ENCODE results near the gene EIF2S3. TPM values are rescaled to one million over a fixed set of nuclear protein-coding genes. Genes with fewer than 3 reads are reported as not detected.

The EIF2S3 gene
- 176 and 178 TPM in 2 replicates for total RNA-seq

DNA sequence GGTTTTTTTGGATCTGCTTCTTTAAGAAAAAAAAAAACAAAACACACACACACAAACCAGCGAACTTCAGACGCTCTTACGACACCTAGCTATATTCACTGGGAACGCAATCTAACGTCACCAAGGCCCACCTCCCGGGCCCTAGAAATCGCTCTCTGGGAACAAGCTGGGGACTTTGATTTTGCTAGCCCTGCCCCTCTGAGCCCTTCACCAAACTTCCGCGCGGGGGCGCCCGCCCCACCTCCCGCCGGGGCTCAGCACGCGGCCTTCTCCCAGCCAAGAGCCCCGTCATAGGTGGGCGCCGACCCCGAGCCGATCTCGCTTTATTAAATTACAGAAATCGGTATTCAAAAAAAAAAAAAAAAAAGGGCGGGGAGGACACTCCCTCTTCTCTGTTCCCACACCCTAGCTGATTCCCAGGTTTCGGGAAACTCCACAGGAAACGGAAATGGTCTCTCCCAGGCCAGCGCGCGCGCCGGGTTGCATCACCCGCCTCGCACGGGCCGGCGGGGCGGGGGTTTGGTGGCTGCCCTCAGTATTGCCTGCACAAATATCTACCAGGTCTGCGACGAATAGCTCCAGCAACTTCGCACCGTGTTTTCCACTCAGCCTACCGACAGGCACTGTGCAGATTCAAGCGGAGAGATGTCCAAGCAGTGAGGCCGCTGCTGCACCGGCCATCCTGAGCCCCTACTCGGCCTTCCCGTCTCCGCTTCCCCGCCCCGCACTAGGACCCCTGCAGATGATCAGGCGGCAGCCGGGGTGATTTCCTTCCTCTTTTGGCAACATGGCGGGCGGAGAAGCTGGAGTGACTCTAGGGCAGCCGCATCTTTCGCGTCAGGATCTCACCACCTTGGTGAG is at the start of gene EIF2S3:
Gene EIF2S3 (plus strand): TSS at position 775 of the 861 bp plus-strand sequence. CDS start 13 bp downstream, at position 788.
- intact Hi-C loops (cut with micrococcal nuclease) = loop anchor here (1.0 to 5.0 kb wide), 8 partner anchors 29 to 387 kb away; partner anchors contain the start of genes ACOT9, CXorf58 and PRDX4

DNA sequence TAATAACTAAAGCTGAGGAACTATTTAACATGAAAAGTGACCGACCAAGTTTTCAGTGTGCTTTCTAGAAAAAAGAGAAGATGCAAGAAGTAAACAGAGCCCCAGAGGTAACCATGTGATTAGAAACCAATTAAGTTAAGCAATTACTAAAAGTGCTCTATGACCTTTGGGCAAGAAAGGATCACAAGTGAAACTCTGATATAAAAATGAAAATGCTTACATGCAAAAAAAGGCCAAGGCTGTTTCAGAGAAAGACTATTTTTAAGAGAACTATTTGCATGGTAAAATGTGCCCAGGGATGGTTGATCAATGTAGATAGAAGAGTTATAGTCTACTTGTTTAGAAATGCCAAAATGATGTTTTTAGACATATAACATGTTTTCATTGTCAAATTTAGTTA is 49.7 kb upstream of the EIF2S3 start:
- intact Hi-C loops (cut with micrococcal nuclease) = no loop called here

- intact Hi-C loops (cut with micrococcal nuclease) = no loop called here
These were observed 48.9 kb upstream of the EIF2S3 start for GRCh38 chrX:24005867-24006266.

DNA sequence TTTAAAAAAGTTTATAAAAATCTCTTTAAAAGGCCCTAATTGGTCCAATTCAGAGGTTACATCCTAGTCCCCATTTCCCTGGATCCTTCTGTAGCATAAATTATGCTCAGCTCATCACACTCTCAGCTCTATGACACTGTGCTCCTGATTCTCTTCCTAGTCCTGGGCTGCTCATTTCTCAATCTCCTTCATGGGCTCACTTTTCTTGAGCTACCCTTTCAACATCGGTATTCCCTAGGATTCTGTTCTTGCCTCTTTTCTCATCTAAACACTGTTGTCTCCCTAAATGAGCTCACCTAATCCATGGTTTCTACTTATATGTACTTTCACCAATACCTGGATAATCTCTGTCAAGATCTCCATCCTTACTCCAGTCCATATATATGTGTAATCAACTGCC is 42.5 kb upstream of the EIF2S3 start:
- intact Hi-C loops (cut with micrococcal nuclease) = no loop called here

DNA sequence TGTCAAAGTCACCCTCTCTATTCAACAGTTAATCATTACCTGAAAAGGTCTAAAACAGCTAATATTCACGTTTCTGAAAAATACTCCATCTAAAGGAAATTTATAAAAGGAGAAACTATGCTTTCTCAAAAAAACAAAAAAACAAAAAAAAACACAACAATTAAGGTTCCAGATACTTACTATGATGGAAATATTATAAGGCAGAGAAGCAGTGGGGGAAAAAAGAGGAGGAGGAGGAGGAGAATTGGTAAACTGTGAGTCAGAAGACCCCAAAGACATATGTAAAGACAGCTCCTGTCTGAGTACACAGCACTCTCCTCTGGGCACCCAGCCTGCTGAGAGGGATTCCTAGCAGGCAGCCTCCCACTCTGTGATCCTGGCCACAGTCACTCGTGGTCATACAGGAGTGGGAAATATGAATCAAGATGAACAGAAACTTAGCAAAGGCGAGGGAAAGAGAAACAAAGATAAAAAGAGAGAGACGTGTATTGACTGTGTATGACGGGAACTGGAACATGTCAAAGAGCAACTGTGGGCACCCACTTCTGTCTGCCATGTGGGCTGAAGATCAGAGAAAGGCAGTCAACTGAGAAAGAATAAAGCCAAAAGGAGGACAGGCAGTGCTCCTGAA is 40.3 kb upstream of the EIF2S3 start:
- intact Hi-C loops (cut with micrococcal nuclease) = no loop called here

DNA sequence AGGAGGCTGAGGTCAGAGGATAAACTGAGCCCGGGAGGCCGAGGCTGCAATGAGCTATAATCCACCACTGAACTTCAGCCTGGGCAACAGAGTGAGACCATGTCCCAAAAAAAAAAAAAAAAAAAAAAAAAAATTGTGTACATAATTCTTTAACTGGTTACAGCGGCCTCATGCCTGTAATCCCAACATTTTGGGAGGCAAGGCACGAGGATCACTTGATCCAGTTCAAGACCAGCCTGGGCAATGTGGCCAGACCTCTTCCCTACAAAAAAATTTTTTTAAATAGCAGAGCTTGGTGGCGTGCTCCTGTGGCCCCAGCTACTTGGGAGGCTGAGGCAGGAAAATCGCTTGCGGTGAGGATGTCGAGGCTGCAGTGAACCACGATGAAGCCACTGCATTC is 37.1 kb upstream of the EIF2S3 start:
- intact Hi-C loops (cut with micrococcal nuclease) = no loop called here

GRCh38 chrX:24018809-24019208 is 35.9 kb upstream of the EIF2S3 start:
- intact Hi-C loops (cut with micrococcal nuclease) = no loop called here

- intact Hi-C loops (cut with micrococcal nuclease) = no loop called here
These were observed 35.3 kb upstream of the EIF2S3 start for GRCh38 chrX:24019448-24019847.

GRCh38 chrX:24020306-24020876 is 34.4 kb upstream of the EIF2S3 start:
- intact Hi-C loops (cut with micrococcal nuclease) = loop anchor here (10.0 kb wide), 2 partner anchors 356 to 454 kb away; partner anchors contain the start of gene PRDX4

GRCh38 chrX:24023544-24023943 is 31.2 kb upstream of the EIF2S3 start:
- intact Hi-C loops (cut with micrococcal nuclease) = loop anchor here (10.0 kb wide), 2 partner anchors 359 to 451 kb away; partner anchors contain the start of gene PRDX4

DNA sequence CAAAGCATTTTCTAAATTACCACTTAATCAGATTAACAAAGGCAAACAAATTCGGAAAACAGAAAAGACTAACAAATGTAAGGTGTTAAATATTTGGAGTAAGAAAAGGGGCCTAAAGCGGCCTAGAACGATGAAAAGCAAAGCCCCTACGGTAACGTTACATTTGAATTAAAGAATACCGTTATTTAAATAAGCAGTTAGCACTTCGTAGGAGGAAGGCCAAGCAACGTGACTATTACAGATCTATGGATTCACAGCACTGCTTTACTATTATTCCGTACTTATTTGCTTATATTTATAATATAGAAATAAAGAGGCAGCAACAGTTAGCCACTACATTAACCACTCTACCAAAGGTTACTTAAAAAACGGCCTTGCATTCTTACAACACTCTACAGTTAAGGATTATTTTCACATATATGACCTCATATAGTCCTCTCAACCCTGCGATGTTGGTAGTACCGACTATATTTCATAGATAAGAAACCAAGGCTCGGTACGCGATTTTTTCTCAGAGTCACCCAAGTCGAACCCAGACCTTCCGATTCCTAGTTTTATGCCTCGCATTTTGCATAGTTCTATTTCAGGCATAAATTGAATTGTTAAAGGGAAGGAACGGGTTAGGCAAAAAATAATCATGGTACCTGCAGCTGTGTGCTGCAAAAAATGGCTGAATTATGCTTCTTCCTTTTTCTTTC is 30.6 kb upstream of the EIF2S3 start:
- intact Hi-C loops (cut with micrococcal nuclease) = loop anchor here (2.0 to 10.0 kb wide), 5 partner anchors 71 to 451 kb away; partner anchors contain the start of genes PRDX4 and SAT1

GRCh38 chrX:24024819-24025740 is 29.7 kb upstream of the EIF2S3 start:
- intact Hi-C loops (cut with micrococcal nuclease) = loop anchor here (1.0 to 10.0 kb wide), 9 partner anchors 29 to 450 kb away; partner anchors contain the start of genes APOO, EIF2S3, PRDX4 and SAT1

- intact Hi-C loops (cut with micrococcal nuclease) = loop anchor here (1.0 to 10.0 kb wide), 9 partner anchors 28 to 449 kb away; partner anchors contain the start of genes APOO, EIF2S3, PRDX4 and SAT1
These were observed 28.9 kb upstream of the EIF2S3 start for GRCh38 chrX:24025741-24026403.

GRCh38 chrX:24026432-24026831 is 28.3 kb upstream of the EIF2S3 start:
- intact Hi-C loops (cut with micrococcal nuclease) = loop anchor here (10.0 kb wide), 2 partner anchors 362 to 448 kb away; partner anchors contain the start of gene PRDX4

- intact Hi-C loops (cut with micrococcal nuclease) = loop anchor here (10.0 kb wide), 2 partner anchors 362 to 448 kb away; partner anchors contain the start of gene PRDX4
These were observed 27.7 kb upstream of the EIF2S3 start, which contains the start of gene KLHL15 for GRCh38 chrX:24027086-24027485. KLHL15 (minus strand) TSS chrX:24027186; CDS start chrX:24006693, 20,493 bp downstream.

DNA sequence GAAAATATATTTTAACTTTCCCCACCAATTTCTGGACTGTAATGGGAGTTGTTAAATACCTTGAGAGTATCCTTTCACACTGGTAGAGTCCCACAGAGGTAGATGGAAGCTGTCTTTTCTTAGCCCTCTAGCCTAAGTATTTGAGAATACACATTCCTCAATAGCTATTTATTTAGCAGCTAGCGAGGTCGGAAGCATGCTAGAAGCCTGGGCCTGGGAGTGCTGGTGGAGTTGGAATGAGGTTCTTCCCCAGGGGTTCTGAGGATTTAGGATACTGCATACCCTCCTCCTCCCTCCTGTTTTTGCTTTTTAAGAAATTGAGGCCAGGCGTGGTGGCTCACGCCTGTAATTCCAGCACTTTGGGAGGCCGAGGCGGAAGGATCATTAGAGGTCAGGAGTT is 26.8 kb upstream of the EIF2S3 start:
- intact Hi-C loops (cut with micrococcal nuclease) = loop anchor here (10.0 kb wide), 2 partner anchors 363 to 447 kb away; partner anchors contain the start of gene PRDX4

DNA sequence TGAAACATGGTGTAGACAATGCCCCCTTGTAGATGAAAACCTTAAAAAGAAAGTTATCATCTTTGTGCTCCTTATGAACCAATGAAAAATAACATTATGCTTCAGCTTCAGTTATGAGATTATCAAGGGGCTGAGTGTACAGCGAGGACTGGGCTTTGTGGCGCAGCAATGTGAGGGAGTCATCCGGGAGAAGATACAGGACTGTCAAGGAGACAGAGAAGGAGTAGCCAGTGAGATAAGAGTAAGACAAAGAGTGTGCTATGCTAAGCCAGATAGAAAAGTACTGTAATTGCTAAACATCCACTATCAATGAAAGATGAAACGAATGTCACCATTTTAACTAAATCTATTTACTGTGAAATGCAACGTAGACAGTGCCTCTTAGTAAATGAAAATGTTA is 24.2 kb upstream of the EIF2S3 start:
- intact Hi-C loops (cut with micrococcal nuclease) = no loop called here

- intact Hi-C loops (cut with micrococcal nuclease) = no loop called here
These were observed 20.3 kb upstream of the EIF2S3 start for GRCh38 chrX:24034485-24034884.

DNA sequence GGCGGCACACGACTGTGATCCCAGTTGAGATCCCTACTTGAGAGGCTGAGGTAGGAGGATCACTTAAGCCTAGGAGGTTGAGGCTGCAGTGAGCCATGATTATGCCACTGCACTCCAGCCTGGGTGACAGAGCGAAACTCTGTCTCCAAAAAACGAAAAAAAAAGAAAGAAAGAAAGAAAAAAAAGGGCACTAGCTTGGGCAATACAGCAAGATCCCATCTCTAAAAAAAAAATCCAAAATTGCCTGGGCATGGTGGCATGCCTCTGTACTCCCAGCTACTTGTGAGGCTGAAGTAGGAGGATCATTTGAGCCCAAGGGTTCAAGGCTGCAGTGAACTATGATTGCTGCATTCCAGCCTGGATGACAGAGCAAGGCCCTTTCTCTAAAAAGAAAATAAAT is 17.0 kb upstream of the EIF2S3 start:
- intact Hi-C loops (cut with micrococcal nuclease) = no loop called here

Data from T-helper 2 cell treated with Interferon-gamma antibody and Interleukin-4, amounts not matched to agents 100 ng/mL and 5 ng/mL, for 36 hours (primary cell).